Activated T-helper 1 cell treated with anti-CD3 and anti-CD28 coated beads, Interleukin-2, amount 50 U/mL, for 16 hours (primary cell): Measurements from ENCODE around the gene NR2F1.
"Not testable (repeated sequence)": the region's sequence is repeated elsewhere in the genome, so short reads cannot be mapped to it uniquely, and the experiment has no call there.

Source experiments
- DNase-seq, 2 donors: peaks; one replicate each; pipeline ENCODE4 v3.0.0-alpha.2; 2020; ENCODE audit warnings: low read depth in 1 of 2, low spot score in 1 of 2

Gene NR2F1

GRCh38 chr5:93582677-93583438 lies at the start of gene NR2F1:
NR2F1 (plus strand) TSS chr5:93583222; CDS start chr5:93585024, 1,802 bp downstream.
- no peak for DNase-seq

- DNase-seq: no peak
These were observed 37.1 kb upstream of the NR2F1 start for GRCh38 chr5:93545872-93546271.

GRCh38 chr5:93549594-93549993 lies 33.4 kb upstream of the NR2F1 start:
- not testable (repeated sequence) for DNase-seq

- no peak for DNase-seq
These were observed 25.9 kb upstream of the NR2F1 start for GRCh38 chr5:93557021-93557604.

GRCh38 chr5:93566091-93566490 lies 16.9 kb upstream of the NR2F1 start:
- no peak for DNase-seq

- DNase-seq: no peak
These were observed 15.6 kb upstream of the NR2F1 start for GRCh38 chr5:93567424-93567823.

- no peak for DNase-seq
These were observed 13.5 kb upstream of the NR2F1 start for GRCh38 chr5:93569300-93570160.

GRCh38 chr5:93570294-93571113 lies 12.5 kb upstream of the NR2F1 start:
- DNase-seq: no peak

GRCh38 chr5:93571114-93571949 lies 11.7 kb upstream of the NR2F1 start:
- no peak for DNase-seq

GRCh38 chr5:93572101-93572607 lies 10.9 kb upstream of the NR2F1 start:
- no peak for DNase-seq

GRCh38 chr5:93572608-93573353 lies 10.2 kb upstream of the NR2F1 start:
- DNase-seq: no peak

GRCh38 chr5:93573354-93574351 lies 9.4 kb upstream of the NR2F1 start:
- DNase-seq: no peak

GRCh38 chr5:93574491-93575305 lies 8.3 kb upstream of the NR2F1 start:
- no peak for DNase-seq

GRCh38 chr5:93575461-93576414 lies 7.3 kb upstream of the NR2F1 start:
- no peak for DNase-seq

GRCh38 chr5:93576994-93577853 lies 5.8 kb upstream of the NR2F1 start:
- DNase-seq: no peak
